HG03280 (cell line): ENCODE measurements around the gene ACTR10.

ENCODE experiments used
- ATAC-seq: cut with Tn5 transposase; IDR thresholded peaks from one replicate; pipeline ENCODE4 v1.9.1; 2021; ENCODE audit warnings: mild to moderate bottlenecking, moderate library complexity; ENCODE audit not compliant: unreplicated experiment

Gene ACTR10

DNA sequence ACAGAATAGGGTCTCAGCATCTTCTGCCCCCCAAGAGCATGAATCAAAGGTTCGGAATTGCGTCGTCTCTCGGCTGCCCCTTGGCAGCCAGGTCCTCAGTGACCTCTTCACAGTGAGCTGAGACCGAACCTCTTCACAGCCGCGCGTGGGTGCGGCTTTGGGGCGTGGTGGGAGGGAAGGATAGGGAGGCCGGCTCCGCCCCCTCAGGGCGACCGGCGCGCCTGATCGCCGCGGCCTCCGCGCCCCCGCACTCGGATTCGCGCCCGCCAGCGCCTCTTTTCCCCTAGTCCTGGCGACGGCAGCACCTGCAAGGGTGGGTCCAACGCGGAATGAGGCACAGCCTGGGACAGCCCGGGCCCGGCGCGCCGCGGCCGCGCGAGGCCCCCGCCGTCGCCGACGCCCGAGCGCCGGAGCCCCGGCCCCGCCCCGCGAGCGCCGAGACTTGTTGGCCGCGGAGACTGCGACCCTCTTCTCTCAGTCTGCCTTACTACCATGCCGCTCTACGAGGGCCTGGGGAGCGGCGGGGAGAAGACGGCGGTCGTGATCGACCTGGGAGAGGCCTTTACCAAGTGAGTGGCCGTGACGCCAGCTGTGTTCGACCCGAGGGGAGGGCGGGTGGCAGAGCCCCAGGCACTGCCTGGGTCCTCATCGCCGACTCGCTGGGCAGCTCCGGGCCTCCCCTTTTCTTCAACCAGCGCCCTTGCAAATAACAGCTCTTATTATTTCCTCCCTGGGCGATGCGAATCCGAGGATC lies at the start of gene ACTR10:
ACTR10 (plus strand) TSS at position 424 of the 754 bp plus-strand sequence; CDS start at position 493, 69 bp downstream.
- peak; percentile 92 for ATAC-seq

GRCh38 chr14:58150243-58150805 lies 49.6 kb upstream of the ACTR10 start:
- no peak for ATAC-seq

DNA sequence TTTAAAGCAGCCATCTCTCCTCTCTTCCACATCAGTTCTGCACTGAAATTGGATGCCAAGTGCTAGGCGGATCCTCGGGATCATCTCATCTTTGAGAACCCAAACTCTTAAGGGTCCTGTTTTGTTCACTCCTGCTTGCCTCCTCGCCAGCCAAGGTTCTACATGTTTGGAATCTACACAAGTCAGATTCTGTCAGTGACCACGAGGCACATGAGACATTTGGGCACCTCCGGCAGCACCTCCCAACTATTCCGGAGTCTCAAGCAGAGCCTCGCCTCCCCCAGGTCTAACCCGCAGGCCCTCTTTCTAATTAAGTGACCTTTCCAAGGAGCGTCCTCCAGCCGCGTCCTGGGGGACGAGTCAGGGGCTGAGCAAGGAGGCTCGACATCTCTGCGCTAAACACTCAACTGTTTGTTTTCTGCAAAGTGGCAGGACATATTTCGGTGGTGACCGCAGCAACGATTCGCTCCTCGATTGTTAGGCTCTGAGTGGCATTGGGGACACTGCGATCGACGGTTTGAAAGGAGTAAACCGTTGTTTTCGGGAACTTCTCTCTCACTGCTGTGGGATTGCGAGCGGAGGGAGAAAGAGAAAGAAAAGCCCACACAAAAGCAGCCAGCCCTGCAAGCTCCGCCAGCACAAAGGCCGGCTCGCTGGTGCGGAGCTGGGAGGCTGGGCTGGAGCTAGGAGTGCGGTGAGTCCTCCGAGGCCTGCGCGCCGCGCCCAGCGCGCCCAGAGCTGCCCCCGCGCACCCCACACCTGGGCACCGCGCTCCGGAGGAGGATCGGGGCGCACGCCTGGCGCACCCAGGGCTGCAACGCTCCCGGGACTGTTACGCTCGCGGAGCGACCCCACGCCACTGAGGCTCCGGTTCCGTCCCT lies 48.6 kb upstream of the ACTR10 start:
- ATAC-seq, result peak; percentile 33

GRCh38 chr14:58152014-58152857 lies 47.7 kb upstream of the ACTR10 start, which contains the start of gene ARMH4:
Gene ARMH4, minus strand, starts transcription at chr14:58152213. Its CDS starts 12,855 bp downstream, at chr14:58139358.
- ATAC-seq, result peak; percentile 97

GRCh38 chr14:58160561-58160960 lies 39.4 kb upstream of the ACTR10 start:
- ATAC-seq, result no peak

- ATAC-seq, result no peak
These were observed 33.7 kb upstream of the ACTR10 start for GRCh38 chr14:58166005-58166983.

DNA sequence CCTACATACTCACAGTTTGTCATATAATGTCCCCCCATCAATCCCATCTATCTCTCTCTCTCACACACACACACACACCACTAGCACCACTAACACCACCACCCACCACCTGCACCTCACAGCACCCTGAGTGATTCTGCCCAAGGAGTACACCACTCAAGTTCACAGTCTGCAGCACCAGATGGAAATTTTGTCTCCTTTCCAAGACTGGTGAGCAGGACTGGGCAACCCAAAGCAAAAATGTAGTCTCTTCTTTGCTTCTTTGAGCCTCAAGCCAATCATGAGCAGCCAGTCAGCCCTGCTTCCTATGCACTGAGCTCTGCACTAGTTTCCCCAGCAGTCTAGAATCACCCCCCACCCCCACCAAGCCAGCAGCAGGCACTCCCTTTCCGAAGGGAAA lies 32.9 kb upstream of the ACTR10 start:
- ATAC-seq, result no peak

DNA sequence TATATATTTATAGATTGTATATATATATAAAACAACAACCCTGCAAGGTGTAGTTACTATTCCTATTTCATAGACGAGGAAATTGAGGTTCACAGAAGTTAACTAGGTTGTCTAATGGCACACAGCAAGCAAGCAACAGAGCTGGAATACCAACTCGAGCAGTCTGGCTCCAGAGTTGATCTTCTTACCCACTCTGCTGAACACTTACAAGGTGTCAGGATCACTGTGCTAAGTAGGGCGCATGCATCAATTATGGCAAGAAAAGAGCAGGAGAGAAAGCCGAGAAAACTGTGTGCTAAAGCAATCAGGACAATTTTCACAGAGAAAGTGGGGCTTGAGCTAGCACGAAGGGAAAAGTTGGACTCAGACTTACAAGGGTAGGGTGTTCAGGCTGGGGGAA lies 32.1 kb upstream of the ACTR10 start:
- no peak for ATAC-seq

- ATAC-seq, result peak; percentile 97
These were observed 28.9 kb upstream of the ACTR10 start for GRCh38 chr14:58171090-58171489.

- ATAC-seq, result no peak
These were observed 22.8 kb upstream of the ACTR10 start for GRCh38 chr14:58177125-58177524.

GRCh38 chr14:58189176-58189575 lies 10.8 kb upstream of the ACTR10 start:
- no peak for ATAC-seq

GRCh38 chr14:58191763-58192601 lies 8.0 kb upstream of the ACTR10 start:
- no peak for ATAC-seq

DNA sequence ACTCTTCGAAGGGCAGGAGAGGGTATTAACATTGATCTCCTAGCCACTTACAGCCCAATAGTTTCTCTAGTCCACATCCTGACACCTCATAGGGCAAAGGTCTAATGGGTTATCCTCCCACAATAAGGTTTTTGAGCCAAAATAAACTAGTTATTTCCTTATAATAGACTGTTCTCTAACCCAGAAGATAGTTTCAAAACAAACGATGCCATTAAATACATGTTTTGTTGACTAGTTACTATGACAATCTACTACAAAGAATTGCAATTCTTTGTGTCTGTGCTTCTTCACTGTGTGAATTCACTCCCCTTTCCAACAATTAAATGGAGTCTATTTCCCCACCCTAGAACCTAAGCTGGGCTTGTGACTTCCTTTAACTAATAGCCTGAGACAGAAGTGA lies 6.4 kb upstream of the ACTR10 start:
- ATAC-seq, result no peak

DNA sequence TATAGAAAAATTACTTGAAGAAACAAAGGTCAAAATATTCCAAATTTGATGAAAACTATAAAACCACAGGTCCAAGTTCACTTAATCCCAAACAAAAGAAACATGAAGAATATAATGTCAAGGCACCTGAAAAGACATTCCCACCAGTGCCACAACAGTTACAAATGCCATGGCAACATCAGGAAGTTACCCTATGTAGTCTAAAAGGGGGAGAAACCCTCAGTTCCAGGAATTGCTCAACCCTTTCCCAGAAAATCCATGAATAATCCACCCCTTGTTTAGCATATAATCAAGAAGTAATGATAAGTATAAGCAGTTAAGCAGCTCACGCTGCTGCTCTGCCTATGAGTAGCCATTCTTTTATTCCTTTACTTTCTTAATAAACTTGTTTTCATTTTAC lies 3.8 kb upstream of the ACTR10 start:
- no peak for ATAC-seq

DNA sequence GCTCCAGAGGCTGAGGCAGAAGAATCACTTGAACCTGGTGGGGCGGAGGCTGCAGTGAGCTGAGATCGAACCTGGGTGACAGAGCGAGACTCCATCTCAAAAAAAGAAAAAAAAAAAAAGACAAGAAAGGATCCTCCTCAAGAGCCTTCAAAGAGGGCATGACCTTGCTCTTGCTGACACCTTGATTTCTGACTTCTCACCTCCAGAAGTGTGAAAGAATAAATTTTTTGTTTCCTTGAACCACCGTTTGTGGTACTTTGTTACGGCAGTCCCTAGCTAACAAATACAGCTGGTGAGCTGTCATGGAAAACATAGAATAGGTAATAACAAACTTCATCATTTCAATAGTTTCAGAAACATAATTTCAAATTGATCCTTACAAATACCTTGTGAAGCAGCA lies 1.9 kb upstream of the ACTR10 start:
- ATAC-seq, result no peak

DNA sequence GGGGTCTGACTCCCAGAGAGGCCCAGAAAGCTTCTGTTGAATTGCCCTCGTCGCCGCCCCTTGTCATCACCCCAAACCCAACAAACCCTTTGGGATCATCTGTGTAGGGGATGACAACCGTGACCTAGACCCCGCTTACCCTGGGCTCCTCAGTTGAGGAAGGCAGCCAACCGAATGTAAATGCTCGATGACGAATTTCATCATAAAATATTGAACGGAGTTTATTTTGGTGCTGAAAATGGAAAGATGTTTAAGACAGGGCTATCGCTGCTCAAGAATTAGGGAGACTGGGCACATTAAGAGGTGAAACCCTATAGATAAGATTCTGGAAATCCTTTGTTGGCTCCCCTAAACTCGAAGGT lies 512 bp downstream of the ACTR10 start:
- peak; percentile 14 for ATAC-seq

- ATAC-seq, result no peak
These were observed 897 bp downstream of the ACTR10 start for GRCh38 chr14:58200846-58201245.

GRCh38 chr14:58213176-58213575 lies 13.2 kb downstream of the ACTR10 start:
- no peak for ATAC-seq
